Spinal cord (tissue), 10 donors: ENCODE data around the gene PRDM5. TPM values are rescaled to one million over a fixed set of nuclear protein-coding genes. Genes with fewer than 3 reads are reported as not detected.
"Not testable (repeated sequence)": the region's sequence is repeated elsewhere in the genome, so short reads cannot be mapped to it uniquely, and the experiment has no call there.

Source experiments
- DNase-seq, 6 donors: peaks; one replicate each; pipeline versions ENCODE4 v3.0.0 to v3.0.0-alpha.2; 2013 to 2015; ENCODE audit warnings: low spot score in 6 of 6, low read depth in 4 of 6
- H3K27ac ChIP-seq: one replicate; pipeline ENCODE4 v1.5.1; 2013; ENCODE audit warnings: low read depth, low read length, control low read depth
- H3K27me3 ChIP-seq: one replicate; pipeline ENCODE4 v1.6.1; 2013; ENCODE audit warnings: low read length; ENCODE audit not compliant: control insufficient read depth, insufficient read depth
- H3K36me3 ChIP-seq: one replicate; pipeline ENCODE4 v1.6.1; 2013; ENCODE audit warnings: low read length; ENCODE audit not compliant: control insufficient read depth, insufficient read depth
- H3K4me1 ChIP-seq: one replicate; pipeline ENCODE4 v1.6.1; 2013; ENCODE audit warnings: low read length; ENCODE audit not compliant: control insufficient read depth, insufficient read depth
- H3K4me3 ChIP-seq: one replicate; pipeline ENCODE4 v1.5.1; 2013; ENCODE audit warnings: low read depth, low read length, control low read depth
- H3K9me3 ChIP-seq: one replicate; pipeline ENCODE4 v1.6.1; 2013; ENCODE audit warnings: low read length; ENCODE audit not compliant: control insufficient read depth, insufficient read depth
- WGBS: methylation state at CpG from one replicate; pipeline ENCODE4 v1.1.5; 2013; ENCODE audit warnings: missing lambda C conversion rate; ENCODE audit not compliant: insufficient coverage; 5-methylcytosine and 5-hydroxymethylcytosine counted together
- polyA plus RNA-seq, 2 donors: library from polyadenylated mRNA; unstranded; fragments of 120-200 nt; gene quantifications; one replicate each; pipeline ENCODE4 v1.2.1, GENCODE V29; 2013; ENCODE audit not compliant: insufficient read length in 2 of 2
- small RNA-seq: library from RNA; depleted of rRNA; stranded (forward); fragments of <200 nt; gene quantifications from one replicate; pipeline ENCODE3, GENCODE V24; 2014; ENCODE audit warnings: low replicate concordance
- total RNA-seq, 2 donors: library from RNA; depleted of rRNA in 1 of 2; stranded (reverse); fragments of 120-200 nt in 1 of 2; fragments of >200 nt in 1 of 2; gene quantifications; one replicate each; pipeline versions ENCODE4 v1.2.3 to v1.2.4, GENCODE V29; 2013 to 2014
- donor health status: healthy.

Gene PRDM5
- total and polyA plus RNA-seq, 4 donors: 10.5 to 57.1 (median 33.7) TPM

DNA sequence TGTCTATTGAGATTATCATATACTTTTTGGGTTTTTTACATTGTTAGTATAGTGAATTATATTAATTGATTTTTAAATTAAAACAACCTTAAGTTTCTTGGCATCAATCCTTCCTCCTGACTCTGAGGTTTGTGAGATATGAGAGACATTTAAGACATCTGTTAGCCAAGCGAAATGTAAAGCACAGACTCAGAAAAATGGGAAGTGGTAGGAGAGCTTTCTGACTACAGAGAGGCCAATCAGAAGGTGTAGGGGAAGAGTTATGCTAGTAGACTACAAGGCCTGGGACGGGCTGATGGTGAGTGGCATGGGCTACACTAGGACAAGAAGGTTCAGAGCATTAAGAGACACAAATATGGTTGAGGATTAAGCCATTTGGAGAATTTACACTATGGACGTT lies 255.4 kb downstream of the PRDM5 start:
- Histone ChIP-seq H3K36me3 (no peaks in the 10 kb centered on the region), H3K27ac (no peak overlapping the region), H3K4me1 (no peaks in the 10 kb centered on the region), H3K9me3 (no peaks in the 10 kb centered on the region), H3K4me3 (no peak overlapping the region), H3K27me3 (no peaks in the 10 kb centered on the region)
- DNase-seq: no peak
- WGBS: 87% methylated on average over 3 of the region's 3 CpGs

DNA sequence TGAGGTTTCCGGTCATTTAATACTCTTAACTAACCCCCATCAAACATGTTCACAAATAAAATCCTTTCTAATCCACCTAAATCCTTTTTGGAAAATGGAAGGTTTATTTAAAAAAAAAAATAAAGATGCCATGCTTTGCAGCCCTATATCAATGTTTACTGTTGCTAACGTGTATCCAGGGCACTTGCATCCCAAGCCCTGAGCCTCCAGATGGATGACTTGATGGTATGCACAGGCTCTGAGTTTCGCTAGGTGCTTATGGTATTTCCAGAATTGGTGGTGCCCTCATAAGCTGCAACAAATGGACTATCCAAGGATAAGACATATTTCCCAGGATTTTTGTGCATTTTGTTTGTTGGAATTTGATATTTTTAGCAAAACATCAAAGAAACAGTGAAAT lies 257.7 kb downstream of the PRDM5 start:
- Histone ChIP-seq H3K9me3 (no peaks in the 10 kb centered on the region), H3K36me3 (no peaks in the 10 kb centered on the region), H3K4me1 (no peaks in the 10 kb centered on the region), H3K27me3 (no peaks in the 10 kb centered on the region), H3K4me3 (no peak overlapping the region), H3K27ac (no peak overlapping the region)
- DNase-seq: no peak
- WGBS: 88% methylated on average over 1 of the region's 3 CpGs

DNA sequence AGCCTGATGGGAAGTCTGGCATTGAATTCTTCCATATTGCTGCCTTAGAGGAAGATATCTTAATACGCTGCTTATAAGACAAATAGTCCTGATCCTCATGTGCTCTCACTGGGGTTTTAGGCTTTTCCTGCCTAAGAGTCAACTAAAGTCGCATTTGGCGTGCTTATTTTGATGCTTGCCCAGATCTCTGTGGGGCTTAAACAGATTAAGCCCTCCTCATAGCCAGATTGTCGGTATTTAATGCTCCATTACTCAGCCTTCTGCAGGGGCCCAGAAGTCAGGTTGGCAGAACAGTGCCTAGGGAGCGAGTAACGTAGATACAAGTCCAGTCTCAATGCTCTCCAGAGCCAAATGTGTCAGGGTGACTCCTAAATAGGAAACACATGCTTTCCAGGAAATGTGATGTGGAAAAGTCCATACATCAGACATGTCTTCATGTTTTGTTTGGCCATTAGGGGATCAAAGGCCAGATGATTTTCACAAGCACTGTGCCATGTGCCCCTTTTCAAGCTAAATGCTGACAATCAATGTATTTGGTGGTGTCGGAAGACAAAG lies 262.8 kb downstream of the PRDM5 start:
- Histone ChIP-seq H3K4me1 (no peaks in the 10 kb centered on the region), H3K27me3 (no peaks in the 10 kb centered on the region), H3K36me3 (no peaks in the 10 kb centered on the region), H3K4me3 (no peak overlapping the region), H3K9me3 (no peaks in the 10 kb centered on the region), H3K27ac (no peak overlapping the region)
- WGBS: 78% methylated on average over 7 of the region's 7 CpGs
- DNase-seq: peak; percentile 2 to 69 (median 6)

DNA sequence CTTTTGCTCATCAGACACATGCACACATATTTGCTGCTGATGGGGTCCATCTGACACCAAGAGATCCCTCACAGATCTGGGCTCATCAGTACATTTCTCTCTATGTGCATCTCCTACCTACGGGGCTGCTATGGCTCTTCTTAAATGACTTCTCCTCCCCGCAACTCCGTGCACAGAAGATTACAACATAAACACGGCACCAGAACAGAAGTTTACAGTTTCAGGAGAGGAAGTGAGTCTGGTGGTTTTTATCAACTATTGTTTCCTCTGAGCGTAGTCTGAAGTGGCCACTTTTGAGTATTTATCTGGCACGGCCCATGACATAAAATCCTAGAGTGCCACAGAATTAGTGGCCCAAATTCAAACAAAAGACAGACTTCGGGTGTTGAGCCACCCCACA lies 263.8 kb downstream of the PRDM5 start:
- H3K4me1 ChIP-seq: no peaks in the 10 kb centered on the region
- H3K27ac ChIP-seq: no peak overlapping the region
- no peaks in the 10 kb centered on the region for H3K9me3 ChIP-seq
- 100% methylated on average over 1 of the region's 7 CpGs for WGBS
- H3K27me3 ChIP-seq: no peaks in the 10 kb centered on the region
- no peaks in the 10 kb centered on the region for H3K36me3 ChIP-seq
- no peak overlapping the region for H3K4me3 ChIP-seq
- no peak for DNase-seq

DNA sequence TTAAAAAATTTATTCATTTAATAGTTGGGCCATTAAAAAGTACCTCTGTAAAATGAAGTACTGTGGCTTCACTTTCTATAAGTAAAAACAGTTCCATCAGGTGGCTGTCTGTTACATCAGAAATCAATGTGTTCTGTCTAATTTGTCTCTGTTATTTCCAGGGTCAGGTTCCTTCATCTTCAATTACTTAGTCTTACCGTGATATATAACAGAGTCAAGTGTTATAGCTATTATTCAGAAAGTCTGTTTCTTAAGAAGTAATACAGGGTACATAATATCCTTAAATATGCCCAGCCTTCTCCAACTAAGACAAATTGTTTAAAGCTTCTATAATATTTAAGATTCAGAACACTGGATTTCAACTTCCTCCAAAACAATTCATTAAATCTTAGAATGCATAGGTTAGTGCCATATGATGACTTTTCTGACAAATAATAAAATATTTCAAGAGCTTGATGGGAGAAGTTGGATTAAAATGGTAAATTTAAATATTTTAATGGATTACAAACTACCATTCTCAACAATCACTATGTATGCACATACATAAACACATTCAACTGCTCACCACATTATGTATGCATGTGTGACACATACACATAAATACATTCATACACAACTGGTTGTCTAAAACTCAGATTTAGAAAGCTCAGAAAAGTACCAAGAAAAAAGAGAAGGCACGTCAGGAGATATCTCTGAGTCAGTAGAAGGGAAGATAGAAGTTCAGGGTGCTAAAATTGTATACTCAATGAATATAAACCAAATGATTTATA lies 268.5 kb downstream of the PRDM5 start:
- no peak overlapping the region for H3K27ac ChIP-seq
- H3K27me3 ChIP-seq: no peaks in the 10 kb centered on the region
- DNase-seq: no peak
- no peaks in the 10 kb centered on the region for H3K9me3 ChIP-seq
- H3K36me3 ChIP-seq: no peaks in the 10 kb centered on the region
- no CpG with 5 or more reads among the region's 2 CpGs for WGBS
- no peak overlapping the region for H3K4me3 ChIP-seq
- no peaks in the 10 kb centered on the region for H3K4me1 ChIP-seq

DNA sequence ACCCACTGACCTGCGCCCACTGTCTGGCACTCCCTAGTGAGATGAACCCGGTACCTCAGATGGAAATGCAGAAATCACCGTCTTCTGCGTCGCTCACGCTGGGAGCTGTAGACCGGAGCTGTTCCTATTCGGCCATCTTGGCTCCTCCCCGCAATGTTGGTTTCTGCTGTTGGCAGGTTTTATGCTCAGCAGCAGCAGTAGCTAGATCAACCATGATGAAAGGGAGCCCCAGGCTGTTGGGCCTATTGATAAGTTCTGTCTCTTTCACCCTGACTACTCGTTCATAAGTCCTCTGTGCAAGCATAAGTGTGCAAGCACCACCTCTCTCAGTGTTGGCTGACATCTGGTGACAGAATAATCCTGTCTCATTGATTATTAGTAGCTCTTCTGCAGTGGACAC lies 274.2 kb downstream of the PRDM5 start:
- not testable (repeated sequence) for H3K27me3 ChIP-seq, H3K4me3 ChIP-seq, H3K9me3 ChIP-seq, H3K4me1 ChIP-seq, H3K36me3 ChIP-seq, H3K27ac ChIP-seq, DNase-seq
- 93% methylated on average over 8 of the region's 10 CpGs for WGBS

Small RNA genes lying within 50 kb of the gene (small RNA-seq; reads per million reads assigned to genes)
- gene RNU6-550P: not detected

Other genes with a start within 250 kb of the PRDM5 start
- gene NDNF, start 149.8 kb upstream of the PRDM5 start, total RNA-seq: 100 to 1,000 TPM in 1 of 2 donors, 10 to 100 TPM in 1; 60.1 to 130 TPM
- 10 to 100 TPM; 24.3 to 27.6 TPM for gene NDNF, start 149.8 kb upstream of the PRDM5 start, polyA plus RNA-seq
- 1 to 10 TPM in 1 of 2 donors, under 1 TPM in 1; 0.39 to 1.1 TPM for gene TNIP3, start 241.6 kb upstream of the PRDM5 start, total RNA-seq
- 1 to 10 TPM; 1.7 to 2.1 TPM for gene TNIP3, start 241.6 kb upstream of the PRDM5 start, polyA plus RNA-seq